Inferior parietal cortex (tissue), 1 donor: ENCODE measurements around the gene PRKCH.

Experiments
- DNase-seq: peaks from one replicate; pipeline ENCODE4 v3.0.0-alpha.2; 2016; ENCODE audit errors: extremely low spot score

PRKCH gene

GRCh38 chr14:61421212-61421923 lies 100.0 kb downstream of the PRKCH start:
- no peak for DNase-seq

GRCh38 chr14:61426048-61426447 lies 104.7 kb downstream of the PRKCH start:
- DNase-seq = no peak

GRCh38 chr14:61428261-61428660 lies 106.9 kb downstream of the PRKCH start:
- no peak for DNase-seq

GRCh38 chr14:61429316-61429715 lies 107.9 kb downstream of the PRKCH start:
- DNase-seq = no peak

GRCh38 chr14:61430066-61430757 lies 108.8 kb downstream of the PRKCH start:
- no peak for DNase-seq

GRCh38 chr14:61433169-61433568 lies 111.8 kb downstream of the PRKCH start:
- DNase-seq = no peak

GRCh38 chr14:61433828-61434227 lies 112.4 kb downstream of the PRKCH start:
- no peak for DNase-seq

GRCh38 chr14:61434311-61434710 lies 112.9 kb downstream of the PRKCH start:
- no peak for DNase-seq

GRCh38 chr14:61435563-61436337 lies 114.4 kb downstream of the PRKCH start:
- DNase-seq = no peak

GRCh38 chr14:61437381-61437780 lies 116.0 kb downstream of the PRKCH start:
- DNase-seq = no peak

GRCh38 chr14:61438036-61438435 lies 116.7 kb downstream of the PRKCH start:
- DNase-seq = no peak

- DNase-seq = no peak
Measured at GRCh38 chr14:61438497-61438859, 117.1 kb downstream of the PRKCH start.

GRCh38 chr14:61438860-61439765 lies 117.7 kb downstream of the PRKCH start:
- DNase-seq = no peak

GRCh38 chr14:61439779-61440418 lies 118.5 kb downstream of the PRKCH start:
- DNase-seq = no peak

- DNase-seq = no peak
Measured at GRCh38 chr14:61443481-61443880, 122.1 kb downstream of the PRKCH start.

- DNase-seq = no peak
Measured at GRCh38 chr14:61444215-61444768, 122.9 kb downstream of the PRKCH start.

GRCh38 chr14:61451491-61451890 lies 130.1 kb downstream of the PRKCH start:
- DNase-seq = no peak

GRCh38 chr14:61451891-61452400 lies 130.6 kb downstream of the PRKCH start:
- no peak for DNase-seq

GRCh38 chr14:61452452-61452851 lies 131.1 kb downstream of the PRKCH start:
- DNase-seq = no peak

- no peak for DNase-seq
Measured at GRCh38 chr14:61453103-61453767, 131.9 kb downstream of the PRKCH start.
